Adrenal gland (tissue), 5 donors: Measurements from ENCODE around the gene GJB2.

Experiments
- CTCF ChIP-seq, 6 experiments: fragments of 450-650 bp in 4 of 6; fragments of 200-600 bp in 2 of 6; sonication (generic) in 1 of 6; IDR thresholded peaks; 1 replicate in 5 of 6; 2 replicates in 1 of 6; pipeline versions ENCODE4 v1.5.1 to v1.8.0; 2016 to 2021; ENCODE audit warnings: antibody characterized with exemption in 6 of 6, mild to moderate bottlenecking in 2 of 6, moderate library complexity in 1 of 6
- POLR2A ChIP-seq, 2 donors: fragments of 450-650 bp; IDR thresholded peaks; one replicate each; pipeline ENCODE4 v1.6.1; 2017; ENCODE audit warnings: antibody characterized with exemption in 2 of 2, mild to moderate bottlenecking in 2 of 2, moderate library complexity in 1 of 2
- donor health status: DM: no; HTN: no; CAD: no.

GRCh38 chr13:20161275-20161950 lies 31.3 kb downstream of the GJB2 start:
- TF ChIP-seq CTCF (IDR thresholded peaks at IDR 0.05) (no peak), POLR2A (IDR thresholded peaks at IDR 0.05) (no peak)
